Esophagus muscularis mucosa (tissue), 4 donors: Measurements from ENCODE around the gene PCDHGA12. TPM values are rescaled to one million over a fixed set of nuclear protein-coding genes. Genes with fewer than 3 reads are reported as not detected.

Experiments used
- DNase-seq: peaks from one replicate; pipeline ENCODE4 v3.0.0-alpha.2; 2017; ENCODE audit errors: extremely low spot score
- H3K27ac ChIP-seq, 4 donors: fragments of 200-600 bp; sonication (generic); replicated peaks in 1 of 4; 1 replicate in 3 of 4; 2 replicates in 1 of 4; pipeline ENCODE4 v1.5.1; 2016 to 2019; ENCODE audit warnings: mild to moderate bottlenecking in 1 of 4
- H3K27me3 ChIP-seq, 4 donors: fragments of 200-600 bp; sonication (generic); one replicate each; pipeline versions ENCODE4 v1.5.1 to v1.6.0; 2016 to 2019
- H3K36me3 ChIP-seq, 4 donors: fragments of 200-600 bp; sonication (generic); one replicate each; pipeline ENCODE4 v1.5.1; 2016 to 2019
- H3K4me1 ChIP-seq, 4 donors: fragments of 200-600 bp; sonication (generic); one replicate each; pipeline ENCODE4 v1.5.1; 2016 to 2019
- H3K4me3 ChIP-seq, 4 donors: fragments of 200-600 bp; sonication (generic); 1 replicate in 2 of 4; 2 replicates in 2 of 4; pipeline ENCODE4 v1.5.1; 2016 to 2019; ENCODE audit warnings: mild to moderate bottlenecking in 4 of 4, moderate library complexity in 1 of 4
- H3K9me3 ChIP-seq, 4 donors: fragments of 200-600 bp; sonication (generic); 1 replicate in 3 of 4; 2 replicates in 1 of 4; pipeline ENCODE4 v1.5.1; 2016 to 2019
- CTCF ChIP-seq, 3 experiments: fragments of 200-600 bp in 2 of 3; fragments of 450-650 bp in 1 of 3; sonication (generic) in 2 of 3; IDR thresholded peaks; one replicate each; pipeline ENCODE4 v1.5.1; 2017 to 2019; ENCODE audit warnings: antibody characterized with exemption in 3 of 3, mild to moderate bottlenecking in 2 of 3, moderate library complexity in 1 of 3
- EP300 ChIP-seq: sonication (generic); formaldehyde crosslinking; IDR thresholded peaks from one replicate; pipeline ENCODE4 v1.6.1; 2017; ENCODE audit warnings: antibody characterized with exemption
- POLR2A ChIP-seq: fragments of 450-650 bp; IDR thresholded peaks from one replicate; pipeline ENCODE4 v1.6.1; 2017; ENCODE audit warnings: antibody characterized with exemption, moderate library complexity, mild to moderate bottlenecking, low read depth
- POLR2AphosphoS5 ChIP-seq, 2 donors: sonication (generic); formaldehyde crosslinking; IDR thresholded peaks; one replicate each; pipeline ENCODE4 v1.6.1; 2017; ENCODE audit warnings: antibody characterized with exemption in 2 of 2
- WGBS: methylation state at CpG from one replicate; pipeline ENCODE4 v1.1.5; 2018; 5-methylcytosine and 5-hydroxymethylcytosine counted together
- intact Hi-C: fragments of 100-400 bp; cut with DNase I; formaldehyde crosslinking; loops from one replicate; pipeline ENCODE4 v1.15.1; 2023
- total RNA-seq, 4 donors: library from RNA; depleted of rRNA; stranded (reverse); fragments of >200 nt; gene quantifications; one replicate each; pipeline versions ENCODE4 v1.1.0 to v1.2.1, GENCODE V29; 2016

PCDHGA12 gene
- total RNA-seq, 4 donors from 2014 or later: 7.6 to 13.7 (median 11.6) TPM

DNA sequence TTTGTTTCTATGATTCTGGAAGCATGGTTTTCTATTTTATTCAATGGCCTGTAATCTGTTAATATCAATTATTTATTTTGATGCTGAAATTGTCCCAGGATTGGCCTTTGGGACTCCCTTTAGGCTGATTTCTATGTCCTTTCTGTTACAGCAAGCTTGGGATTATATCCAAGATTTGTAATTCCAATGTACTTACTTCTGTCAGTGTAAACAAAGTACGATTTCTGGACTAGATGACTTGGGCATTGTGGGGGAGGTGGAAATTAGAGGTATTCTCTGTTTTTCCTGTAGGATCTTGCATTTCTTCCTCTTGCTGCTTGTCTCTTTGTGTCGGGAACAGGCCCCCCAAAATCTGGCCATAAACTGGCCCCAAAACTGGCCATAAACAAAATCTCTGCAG, 3.7 kb downstream of the PCDHGA12 start:
- no peaks in the 10 kb centered on the region for H3K4me1 ChIP-seq
- intact Hi-C loops: no loop called here
- TF ChIP-seq CTCF (IDR thresholded peaks at IDR 0.05): no peak
- TF ChIP-seq EP300: no peak
- no peak for TF ChIP-seq POLR2AphosphoS5 (IDR thresholded peaks at IDR 0.05)
- no peak for TF ChIP-seq POLR2A
- DNase-seq: no peak
- peaks cover 0 to 4% (median 0%) of the 10 kb centered on the region in 4 donors for H3K36me3 ChIP-seq
- no peak overlapping the region for H3K27ac ChIP-seq
- H3K9me3 ChIP-seq: peaks cover 13 to 97% (median 94%) of the 10 kb centered on the region in 4 donors
- no peaks in the 10 kb centered on the region for H3K27me3 ChIP-seq
- H3K4me3 ChIP-seq: no peak overlapping the region
- WGBS: 52% methylated on average over 2 of the region's 2 CpGs

GRCh38 chr5:141437221-141437620, 6.9 kb downstream of the PCDHGA12 start:
- Histone ChIP-seq H3K27ac (no peak overlapping the region), H3K36me3 (peaks cover 0 to 4% (median 0%) of the 10 kb centered on the region in 4 donors), H3K4me1 (peaks cover 0 to 4% (median 0%) of the 10 kb centered on the region in 4 donors), H3K9me3 (peaks cover 0 to 98% (median 92%) of the 10 kb centered on the region in 4 donors), H3K4me3 (no peak overlapping the region), H3K27me3 (no peaks in the 10 kb centered on the region)
- no peak for DNase-seq
- intact Hi-C loops: no loop called here
- TF ChIP-seq CTCF (IDR thresholded peaks at IDR 0.05): no peak
- no peak for TF ChIP-seq EP300
- TF ChIP-seq POLR2A: no peak
- no peak for TF ChIP-seq POLR2AphosphoS5 (IDR thresholded peaks at IDR 0.05)
- 90% methylated on average over 2 of the region's 2 CpGs for WGBS

DNA sequence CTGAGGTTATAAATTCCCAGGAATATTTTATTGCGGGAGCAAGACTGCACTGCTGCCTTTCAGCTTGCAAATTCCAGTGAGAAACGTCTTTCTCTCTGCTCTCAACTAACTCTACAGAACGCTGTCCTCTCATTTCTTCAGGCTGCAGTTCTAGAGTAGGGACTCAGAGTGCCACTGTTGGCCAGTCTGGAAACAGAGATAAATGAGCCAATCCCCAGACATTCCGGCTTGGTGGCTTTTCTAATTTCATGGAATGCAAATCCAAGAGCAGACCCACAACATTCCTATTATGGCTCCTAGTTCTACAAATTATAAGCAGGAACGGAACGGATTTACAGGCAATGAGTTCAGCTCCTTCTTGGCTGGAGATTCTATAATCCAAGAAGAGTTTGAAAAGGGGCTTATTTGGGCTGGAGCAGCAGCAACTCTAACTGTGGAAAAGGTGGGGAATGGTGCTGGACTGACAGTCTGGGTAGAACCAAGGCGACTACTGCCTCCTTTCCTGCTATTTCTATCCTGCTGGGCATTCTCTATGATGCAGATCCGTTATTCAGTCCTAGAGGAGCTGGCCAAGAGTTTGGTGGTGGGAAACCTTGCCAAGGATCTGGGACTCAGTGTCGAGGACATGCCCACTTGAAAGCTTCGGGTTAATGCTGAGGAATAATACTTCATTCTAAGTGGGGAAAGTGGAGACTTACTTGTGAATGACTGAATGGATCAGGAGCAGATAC, 9.3 kb downstream of the PCDHGA12 start:
- H3K36me3 ChIP-seq: peaks cover 0 to 4% (median 0%) of the 10 kb centered on the region in 4 donors
- H3K4me1 ChIP-seq: peaks cover 0 to 4% (median 0%) of the 10 kb centered on the region in 4 donors
- no peaks in the 10 kb centered on the region for H3K27me3 ChIP-seq
- H3K4me3 ChIP-seq: no peak overlapping the region
- TF ChIP-seq POLR2AphosphoS5 (IDR thresholded peaks at IDR 0.05) (no peak), POLR2A (no peak), EP300 (no peak), CTCF (IDR thresholded peaks at IDR 0.05) (no peak)
- WGBS: 70% methylated on average over 10 of the region's 10 CpGs
- intact Hi-C loops: no loop called here
- no peak overlapping the region for H3K27ac ChIP-seq
- H3K9me3 ChIP-seq: peaks cover 0 to 89% (median 77%) of the 10 kb centered on the region in 4 donors
- no peak for DNase-seq

GRCh38 chr5:141440341-141440740, 10.0 kb downstream of the PCDHGA12 start:
- no peaks in the 10 kb centered on the region for H3K27me3 ChIP-seq
- H3K36me3 ChIP-seq: peaks cover 0 to 4% (median 0%) of the 10 kb centered on the region in 4 donors
- H3K9me3 ChIP-seq: peaks cover 0 to 84% (median 77%) of the 10 kb centered on the region in 4 donors
- H3K4me3 ChIP-seq: no peak overlapping the region
- intact Hi-C loops: no loop called here
- no peak overlapping the region for H3K27ac ChIP-seq
- no peak for DNase-seq
- 97% methylated on average over 9 of the region's 9 CpGs for WGBS
- peaks cover 0 to 4% (median 0%) of the 10 kb centered on the region in 4 donors for H3K4me1 ChIP-seq
- TF ChIP-seq POLR2AphosphoS5 (IDR thresholded peaks at IDR 0.05) (no peak), EP300 (no peak), CTCF (IDR thresholded peaks at IDR 0.05) (no peak), POLR2A (no peak)
